ENCODE measurements around the gene IFNA10.
"Not testable (repeated sequence)": the region's sequence is repeated elsewhere in the genome, so short reads cannot be mapped to it uniquely, and the experiment has no call there.

The IFNA10 gene

GRCh38 chr9:21172156-21172555 is 34.8 kb downstream of the IFNA10 start:
- ChIA-PET CTCF (no interaction called here), POLR2A (no interaction called here)
- H3K4me1 ChIP-seq (ENCODE audit: control insufficient read depth, insufficient read depth, low read length): no peaks in the 10 kb centered on the region
- no peaks in the 10 kb centered on the region for H3K36me3 ChIP-seq (ENCODE audit: control insufficient read depth in 2 of 2, insufficient read depth in 1 of 2, low read length in 2 of 2)
- H3K4me3 ChIP-seq (ENCODE audit: low read depth, low read length): no peak overlapping the region
- H3K27ac ChIP-seq (ENCODE audit: extremely low read depth, low read depth, low read length): no peak overlapping the region
- no peaks in the 10 kb centered on the region for H3K9me3 ChIP-seq (ENCODE audit: control insufficient read depth, insufficient read depth, low read depth, low read length)
- TF ChIP-seq YY2 (tag by site-specific recombination; IDR thresholded peaks at IDR 0.05) (no peak), ZNF501 (tag by site-specific recombination; IDR thresholded peaks at IDR 0.05) (no peak), ZNF521 (tag by site-specific recombination; IDR thresholded peaks at IDR 0.05) (no peak), ZNF600 (tag by site-specific recombination; IDR thresholded peaks at IDR 0.05) (no peak), MYNN (tag by site-specific recombination; IDR thresholded peaks at IDR 0.05; ENCODE audit: borderline replicate concordance) (no peak), ZNF580 (tag by site-specific recombination; IDR thresholded peaks at IDR 0.05) (no peak), ZNF560 (tag by site-specific recombination; IDR thresholded peaks at IDR 0.05; ENCODE audit: borderline replicate concordance) (no peak), ZNF530 (tag by site-specific recombination; IDR thresholded peaks at IDR 0.05; ENCODE audit: low read depth) (no peak), OSR2 (tag by site-specific recombination; IDR thresholded peaks at IDR 0.05) (no peak), INSM2 (tag by site-specific recombination; IDR thresholded peaks at IDR 0.05) (no peak), ZNF747 (tag by site-specific recombination; IDR thresholded peaks at IDR 0.05) (no peak)
- TF ChIP-seq, protein P1, sequence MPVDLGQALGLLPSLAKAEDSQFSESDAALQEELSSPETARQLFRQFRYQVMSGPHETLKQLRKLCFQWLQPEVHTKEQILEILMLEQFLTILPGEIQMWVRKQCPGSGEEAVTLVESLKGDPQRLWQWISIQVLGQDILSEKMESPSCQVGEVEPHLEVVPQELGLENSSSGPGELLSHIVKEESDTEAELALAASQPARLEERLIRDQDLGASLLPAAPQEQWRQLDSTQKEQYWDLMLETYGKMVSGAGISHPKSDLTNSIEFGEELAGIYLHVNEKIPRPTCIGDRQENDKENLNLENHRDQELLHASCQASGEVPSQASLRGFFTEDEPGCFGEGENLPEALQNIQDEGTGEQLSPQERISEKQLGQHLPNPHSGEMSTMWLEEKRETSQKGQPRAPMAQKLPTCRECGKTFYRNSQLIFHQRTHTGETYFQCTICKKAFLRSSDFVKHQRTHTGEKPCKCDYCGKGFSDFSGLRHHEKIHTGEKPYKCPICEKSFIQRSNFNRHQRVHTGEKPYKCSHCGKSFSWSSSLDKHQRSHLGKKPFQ (tag by site-specific recombination; IDR thresholded peaks at IDR 0.05): no peak

DNA sequence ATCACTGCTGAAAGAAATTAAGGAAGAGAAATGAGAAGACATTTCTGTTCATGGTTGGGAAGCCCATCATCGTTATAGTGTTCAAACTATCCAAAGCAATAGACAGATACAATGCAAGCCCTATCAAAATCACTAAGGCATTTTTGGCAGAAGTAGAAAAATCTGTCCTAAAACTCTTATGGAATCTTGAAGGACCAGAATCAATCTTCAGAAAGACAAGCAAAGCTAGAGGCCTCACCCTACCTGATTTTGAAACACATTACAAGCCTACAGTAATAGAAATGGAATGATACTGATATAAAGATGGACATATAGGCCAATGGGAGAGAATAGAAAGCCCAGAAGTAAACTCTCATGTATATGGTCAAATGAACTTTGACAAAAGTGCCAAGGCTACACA is 35.6 kb downstream of the IFNA10 start:
- TF ChIP-seq AEBP2 (tag by site-specific recombination; IDR thresholded peaks at IDR 0.05; ENCODE audit: borderline replicate concordance) (no peak), SP3 (tag by site-specific recombination; IDR thresholded peaks at IDR 0.05) (no peak), INSM2 (tag by site-specific recombination; IDR thresholded peaks at IDR 0.05) (no peak), ZNF175 (tag by site-specific recombination; IDR thresholded peaks at IDR 0.05) (no peak), ZXDB (tag by site-specific recombination; IDR thresholded peaks at IDR 0.05) (no peak), ZNF416 (tag by site-specific recombination; IDR thresholded peaks at IDR 0.05) (no peak), ZNF747 (tag by site-specific recombination; IDR thresholded peaks at IDR 0.05) (no peak)
- Histone ChIP-seq H3K36me3 (ENCODE audit: control insufficient read depth in 2 of 2, insufficient read depth in 1 of 2, low read length in 2 of 2) (no peaks in the 10 kb centered on the region), H3K4me3 (ENCODE audit: low read depth, low read length) (no peak overlapping the region), H3K9me3 (ENCODE audit: control insufficient read depth, insufficient read depth, low read depth, low read length) (no peaks in the 10 kb centered on the region), H3K27ac (ENCODE audit: extremely low read depth, low read depth, low read length) (no peak overlapping the region), H3K4me1 (ENCODE audit: control insufficient read depth, insufficient read depth, low read length) (no peaks in the 10 kb centered on the region)
- ChIA-PET POLR2A (no interaction called here), CTCF (interaction anchor here (0.6 kb wide), 1 partner anchor 17 kb away, joined by 3 read pairs; no protein-coding TSS in a partner anchor)

GRCh38 chr9:21166560-21166959 is 40.4 kb downstream of the IFNA10 start, which contains the start of gene IFNA21:
Gene IFNA21, minus strand, starts transcription at chr9:21166660. Its CDS starts 48 bp downstream, at chr9:21166612.
- H3K36me3 ChIP-seq (ENCODE audit: control insufficient read depth in 2 of 2, insufficient read depth in 1 of 2, low read length in 2 of 2); H3K4me3 ChIP-seq (ENCODE audit: low read depth, low read length); H3K4me1 ChIP-seq (ENCODE audit: control insufficient read depth, insufficient read depth, low read length); POLR2A ChIA-PET; H3K9me3 ChIP-seq (ENCODE audit: control insufficient read depth, insufficient read depth, low read depth, low read length); H3K27ac ChIP-seq (ENCODE audit: extremely low read depth, low read depth, low read length): not testable (repeated sequence)
- CTCF ChIA-PET: interaction anchor here (0.7 to 1.1 kb wide), 2 partner anchors 17 to 301 kb away, joined by 3 to 4 read pairs; no protein-coding TSS in a partner anchor

All from HEK293 (cell line).